Osteoblast (primary cell): Measurements from ENCODE around the gene TMEM244. TPM values are rescaled to one million over a fixed set of nuclear protein-coding genes. Genes with fewer than 3 reads are reported as not detected.
A peak's percentile ranks its signal among the peaks of the same experiment; 100 is the strongest.

ENCODE experiments used
- DNase-seq: peaks from one replicate; pipeline ENCODE4 v3.0.0; 2011; ENCODE audit warnings: low spot score, mixed read lengths; ENCODE audit not compliant: insufficient read length; ENCODE audit errors: missing footprints
- H2AFZ ChIP-seq: 2 replicates; pipeline ENCODE4 v1.6.0; 2011; ENCODE audit warnings: mild to moderate bottlenecking, low read length
- H3K27ac ChIP-seq: 2 replicates; pipeline ENCODE4 v1.5.1; 2011; ENCODE audit warnings: mild to moderate bottlenecking, low read depth, low read length, moderate library complexity
- H3K27me3 ChIP-seq: 2 replicates; pipeline ENCODE4 v1.6.0; 2012; ENCODE audit warnings: mild to moderate bottlenecking, control low read depth, inconsistent platforms, low read length, moderate library complexity; ENCODE audit not compliant: insufficient read depth
- H3K36me3 ChIP-seq: 2 replicates; pipeline ENCODE4 v1.5.1; 2011; ENCODE audit warnings: mild to moderate bottlenecking, low read length, control low read depth, moderate library complexity; ENCODE audit not compliant: insufficient read depth
- H3K4me1 ChIP-seq: 2 replicates; pipeline ENCODE4 v1.5.1; 2011; ENCODE audit warnings: mild to moderate bottlenecking, low read length, control low read depth, moderate library complexity; ENCODE audit not compliant: insufficient read depth
- H3K4me2 ChIP-seq: 2 replicates; pipeline ENCODE4 v1.6.0; 2011; ENCODE audit warnings: mild to moderate bottlenecking, low read length; ENCODE audit not compliant: insufficient read depth
- H3K4me3 ChIP-seq: fragments of 200-600 bp; sonication (generic); 3 replicates; pipeline ENCODE4 v1.5.1; 2012; ENCODE audit warnings: mild to moderate bottlenecking, low read length, inconsistent platforms; ENCODE audit not compliant: insufficient read depth
- H3K79me2 ChIP-seq: 2 replicates; pipeline ENCODE4 v1.6.0; 2012; ENCODE audit warnings: mild to moderate bottlenecking, low read length, control low read depth, inconsistent platforms; ENCODE audit not compliant: insufficient read depth
- H3K9me3 ChIP-seq: 2 replicates; pipeline ENCODE4 v1.5.1; 2011; ENCODE audit warnings: low read depth, low read length, control low read depth
- H4K20me1 ChIP-seq: 2 replicates; pipeline ENCODE4 v1.6.0; 2012; ENCODE audit warnings: mild to moderate bottlenecking, low read length, control low read depth; ENCODE audit not compliant: insufficient read depth
- total RNA-seq: library from RNA; depleted of rRNA; stranded (reverse); fragments of >200 nt; gene quantifications from 2 replicates; pipeline ENCODE4 v1.2.3, GENCODE V29; 2012
- TF ChIP-seq, protein P1 (sequence below): IDR thresholded peaks from 2 replicates; pipeline ENCODE4 v1.5.1; 2011; ENCODE audit warnings: mild to moderate bottlenecking, low read depth, low read length, moderate library complexity; ENCODE audit errors: extremely low read depth

Gene TMEM244, protein sequence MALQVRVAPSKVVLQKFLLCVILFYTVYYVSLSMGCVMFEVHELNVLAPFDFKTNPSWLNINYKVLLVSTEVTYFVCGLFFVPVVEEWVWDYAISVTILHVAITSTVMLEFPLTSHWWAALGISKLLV
- total RNA-seq = not detected in 2 replicates

DNA sequence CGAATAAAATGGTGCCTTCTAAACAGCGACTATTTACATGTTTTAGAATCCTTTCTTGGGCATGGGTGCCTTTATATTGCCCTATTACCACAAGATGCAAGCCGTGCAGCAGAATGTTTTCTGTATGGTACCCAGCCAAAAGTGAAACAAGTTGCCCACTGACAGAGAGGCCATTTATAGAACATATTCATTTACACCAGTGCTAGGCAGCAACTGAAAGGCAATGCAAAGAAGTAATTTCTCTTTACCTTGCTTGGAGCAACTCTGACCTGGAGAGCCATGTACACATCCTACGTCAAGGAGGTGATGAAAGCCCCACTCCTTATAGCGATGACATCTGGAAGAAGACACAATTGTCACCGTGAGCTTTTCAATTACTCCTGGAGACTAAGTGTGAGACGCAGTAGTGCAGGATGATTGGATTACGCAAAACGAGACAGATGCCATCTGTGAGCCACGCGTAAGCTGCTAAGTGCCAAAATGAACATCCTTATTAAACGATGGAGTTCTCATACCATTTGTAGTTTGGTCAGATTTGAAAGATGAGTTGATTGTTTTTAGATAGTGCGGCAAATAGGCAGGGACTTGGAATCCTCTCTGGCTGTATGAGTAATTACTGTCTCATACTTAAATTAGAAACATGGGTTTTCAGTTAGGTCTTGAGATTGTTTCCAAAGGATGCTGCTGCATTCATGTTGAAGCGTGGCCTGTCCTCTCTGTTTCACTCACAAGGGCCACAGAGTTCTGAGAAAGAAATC, at the start of gene TMEM244:
Gene TMEM244 (minus strand): TSS at position 408 of the 758 bp plus-strand sequence. CDS start 127 bp downstream, at position 281.
- TF ChIP-seq, protein P1, sequence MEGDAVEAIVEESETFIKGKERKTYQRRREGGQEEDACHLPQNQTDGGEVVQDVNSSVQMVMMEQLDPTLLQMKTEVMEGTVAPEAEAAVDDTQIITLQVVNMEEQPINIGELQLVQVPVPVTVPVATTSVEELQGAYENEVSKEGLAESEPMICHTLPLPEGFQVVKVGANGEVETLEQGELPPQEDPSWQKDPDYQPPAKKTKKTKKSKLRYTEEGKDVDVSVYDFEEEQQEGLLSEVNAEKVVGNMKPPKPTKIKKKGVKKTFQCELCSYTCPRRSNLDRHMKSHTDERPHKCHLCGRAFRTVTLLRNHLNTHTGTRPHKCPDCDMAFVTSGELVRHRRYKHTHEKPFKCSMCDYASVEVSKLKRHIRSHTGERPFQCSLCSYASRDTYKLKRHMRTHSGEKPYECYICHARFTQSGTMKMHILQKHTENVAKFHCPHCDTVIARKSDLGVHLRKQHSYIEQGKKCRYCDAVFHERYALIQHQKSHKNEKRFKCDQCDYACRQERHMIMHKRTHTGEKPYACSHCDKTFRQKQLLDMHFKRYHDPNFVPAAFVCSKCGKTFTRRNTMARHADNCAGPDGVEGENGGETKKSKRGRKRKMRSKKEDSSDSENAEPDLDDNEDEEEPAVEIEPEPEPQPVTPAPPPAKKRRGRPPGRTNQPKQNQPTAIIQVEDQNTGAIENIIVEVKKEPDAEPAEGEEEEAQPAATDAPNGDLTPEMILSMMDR = no peak
- Histone ChIP-seq H2AFZ (peak within 1 kb of the TSS; percentile 77), H3K9me3 (no peaks in the 10 kb centered on the region), H3K4me2 (peak within 1 kb of the TSS; percentile 96), H4K20me1 (no peaks in the 10 kb centered on the region), H3K36me3 (no peaks in the 10 kb centered on the region), H3K4me1 (peaks cover 20% of the 10 kb centered on the region), H3K79me2 (no peaks in the 10 kb centered on the region), H3K4me3 (peak within 1 kb of the TSS; percentile 68), H3K27me3 (no peaks in the 10 kb centered on the region), H3K27ac (peak within 1 kb of the TSS; percentile 78)
- no peak for DNase-seq

DNA sequence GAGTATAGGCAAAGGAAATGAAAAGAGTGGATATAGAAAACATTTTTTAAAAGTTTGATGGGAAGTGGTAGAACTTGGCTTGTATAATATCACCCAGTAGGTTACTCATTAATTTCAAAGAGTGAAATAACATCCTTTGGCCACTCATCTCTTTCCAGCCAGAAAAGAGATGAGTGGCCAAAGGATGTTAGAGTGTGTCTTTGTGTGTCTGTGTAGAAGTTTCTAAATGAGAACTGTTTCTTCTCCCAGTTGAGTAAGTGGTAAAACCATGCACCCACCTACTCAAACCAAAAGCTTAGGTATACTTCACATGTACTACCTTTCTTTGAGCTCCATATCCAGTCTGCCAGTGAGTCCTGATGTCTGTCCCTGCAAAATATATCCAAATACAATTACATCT, 47.7 kb upstream of the TMEM244 start:
- Histone ChIP-seq H3K79me2 (no peaks in the 10 kb centered on the region), H3K9me3 (no peaks in the 10 kb centered on the region), H3K4me3 (no peak overlapping the region), H3K4me1 (no peaks in the 10 kb centered on the region), H3K36me3 (no peaks in the 10 kb centered on the region), H4K20me1 (no peaks in the 10 kb centered on the region), H3K4me2 (no peak overlapping the region), H3K27me3 (no peaks in the 10 kb centered on the region), H3K27ac (no peak overlapping the region), H2AFZ (no peak overlapping the region)
- DNase-seq = no peak
- TF ChIP-seq, protein P1 = no peak

DNA sequence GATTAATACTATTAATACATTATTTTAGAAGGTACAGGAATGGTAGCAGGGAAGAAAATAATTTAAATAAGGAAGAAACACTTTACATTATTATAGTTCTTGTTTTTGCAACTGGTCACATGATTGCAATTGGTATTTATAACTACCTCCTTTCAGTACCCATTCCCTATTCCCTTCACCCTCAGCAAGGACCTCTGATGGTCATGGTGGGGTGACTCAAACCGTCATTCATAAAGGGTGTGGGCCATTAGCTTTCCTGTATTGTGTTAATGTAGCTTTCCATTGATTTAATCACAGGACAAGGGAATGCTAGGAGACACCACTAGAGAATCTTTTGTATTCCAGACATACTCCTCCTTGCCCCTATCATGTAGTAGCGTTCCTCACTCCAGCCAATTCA, 47.2 kb upstream of the TMEM244 start:
- H3K4me1 ChIP-seq = no peaks in the 10 kb centered on the region

DNA sequence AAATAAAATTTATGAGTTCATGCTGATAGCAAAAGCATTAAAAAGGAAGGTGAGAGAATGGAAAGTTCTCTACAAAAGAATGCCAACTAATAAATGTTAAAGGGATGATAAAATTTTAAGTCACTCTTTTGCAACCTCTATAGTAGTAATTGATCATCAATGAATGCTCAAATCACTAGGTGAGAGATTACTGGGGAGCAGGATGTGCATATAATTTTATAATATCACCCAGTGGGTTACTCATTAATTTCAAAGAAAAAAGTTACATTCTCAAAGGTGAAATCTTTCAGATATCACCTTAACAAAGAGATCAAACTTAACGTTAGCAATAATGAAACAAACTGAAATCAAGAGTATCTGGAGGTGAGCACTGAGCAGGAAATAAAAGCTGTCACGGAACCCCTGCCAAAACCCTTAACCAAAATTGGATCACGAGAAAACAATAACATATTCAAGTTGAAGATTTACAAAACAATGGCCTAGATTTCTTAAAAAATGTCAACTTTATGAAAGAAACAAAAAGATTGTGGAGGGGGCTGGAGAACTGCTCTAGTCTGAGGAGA, 45.5 kb upstream of the TMEM244 start:
- no peaks in the 10 kb centered on the region for H4K20me1 ChIP-seq
- H3K27ac ChIP-seq = no peak overlapping the region
- no peaks in the 10 kb centered on the region for H3K27me3 ChIP-seq
- no peak for DNase-seq
- H3K9me3 ChIP-seq = no peaks in the 10 kb centered on the region
- H3K36me3 ChIP-seq = no peaks in the 10 kb centered on the region
- no peaks in the 10 kb centered on the region for H3K79me2 ChIP-seq
- no peak overlapping the region for H3K4me3 ChIP-seq
- no peak overlapping the region for H3K4me2 ChIP-seq
- H3K4me1 ChIP-seq = no peaks in the 10 kb centered on the region
- TF ChIP-seq, protein P1 = no peak
- H2AFZ ChIP-seq = no peak overlapping the region

More for the DNA sequence above, 47.2 kb upstream of the TMEM244 start:
- Histone ChIP-seq H3K27ac (no peak overlapping the region), H3K9me3 (no peaks in the 10 kb centered on the region), H2AFZ (no peak overlapping the region), H4K20me1 (no peaks in the 10 kb centered on the region), H3K4me3 (no peak overlapping the region), H3K36me3 (no peaks in the 10 kb centered on the region), H3K4me2 (no peak overlapping the region), H3K79me2 (no peaks in the 10 kb centered on the region), H3K27me3 (no peaks in the 10 kb centered on the region)
- TF ChIP-seq, protein P1 = no peak
- DNase-seq = no peak
